GM10248 (cell line): ENCODE results near the gene SDCBP2.

Experiments
- CTCF ChIA-PET: fragments of 300-600 bp; sonication (Branson Sonifier 250); formaldehyde crosslinking; extraction: SDS; loops from one replicate; lab custom pipeline; 2021; ENCODE audit warnings: antibody characterized with exemption; lab: Yijun Ruan, JAX
- POLR2A ChIA-PET: fragments of 350-650 bp; sonication (Branson Sonifier 250); formaldehyde crosslinking; extraction: SDS; loops from one replicate; lab custom pipeline; 2020; ENCODE audit warnings: antibody characterized with exemption; lab: Yijun Ruan, JAX
- DNase-seq: peaks from one replicate; pipeline ENCODE4 v3.0.0; 2012; ENCODE audit errors: extremely low spot score
- CTCF ChIP-seq: IDR thresholded peaks from 2 replicates; pipeline ENCODE4 v1.5.1; 2012; ENCODE audit warnings: mild to moderate bottlenecking, low read depth; ENCODE audit errors: extremely low read depth, missing control alignments, control extremely low read depth

Gene SDCBP2

GRCh38 chr20:1319051-1319450, 9.9 kb downstream of the SDCBP2 start:
- TF ChIP-seq CTCF = no peak
- DNase-seq = no peak
- ChIA-PET CTCF (interaction anchor here (1.4 kb wide), 1 partner anchor 14 kb away, joined by 3 read pairs; no protein-coding TSS in a partner anchor), POLR2A (no interaction called here)

- POLR2A ChIA-PET = no interaction called here
- DNase-seq = no peak
- CTCF ChIA-PET = interaction anchor here (0.8 kb wide), 1 partner anchor 186 kb away, joined by 3 read pairs; no protein-coding TSS in a partner anchor
- TF ChIP-seq CTCF = no peak
Measured at GRCh38 chr20:1317545-1318255, 11.2 kb downstream of the SDCBP2 start.

GRCh38 chr20:1315804-1316203, 13.1 kb downstream of the SDCBP2 start:
- no peak for TF ChIP-seq CTCF
- ChIA-PET POLR2A (no interaction called here), CTCF (interaction anchor here (1.1 to 2.3 kb wide), 7 partner anchors 10 to 461 kb away, joined by 3 to 6 read pairs (median 5); no protein-coding TSS in a partner anchor)
- no peak for DNase-seq

- CTCF ChIA-PET = interaction anchor here (0.7 to 2.6 kb wide), 21 partner anchors 9 to 463 kb away, joined by 3 to 47 read pairs (median 4); partner anchors contain the start of gene NSFL1C
- POLR2A ChIA-PET = no interaction called here
- peak; percentile 81 for DNase-seq
- TF ChIP-seq CTCF = peak; percentile 88
Measured at GRCh38 chr20:1313236-1313964, 15.5 kb downstream of the SDCBP2 start.

GRCh38 chr20:1312904-1313235, 16.1 kb downstream of the SDCBP2 start:
- ChIA-PET CTCF (interaction anchor here (0.6 to 2.6 kb wide), 22 partner anchors 9 to 464 kb away, joined by 3 to 47 read pairs (median 4); partner anchors contain the start of gene NSFL1C), POLR2A (no interaction called here)
- DNase-seq = no peak
- no peak for TF ChIP-seq CTCF

- CTCF ChIA-PET = interaction anchor here (0.6 to 2.6 kb wide), 16 partner anchors 10 to 204 kb away, joined by 3 to 47 read pairs (median 4); partner anchors contain the start of gene NSFL1C
- TF ChIP-seq CTCF = no peak
- no peak for DNase-seq
- POLR2A ChIA-PET = no interaction called here
Measured at GRCh38 chr20:1312308-1312707, 16.6 kb downstream of the SDCBP2 start.
